ENCODE measurements around the gene GRIN2D. TPM values are rescaled to one million over a fixed set of nuclear protein-coding genes. Genes with fewer than 3 reads are reported as not detected.

GRIN2D gene
- total RNA-seq, 1 experiment from 2014 or later, result 23.0 TPM

Other genes with a start within 250 kb of the GRIN2D start
- gene LIG1, start 223.3 kb upstream of the GRIN2D start, total RNA-seq (2021), result 99.8 to 119 TPM (median 102 TPM) in 3 replicates
- 12.8 to 15.9 TPM (median 15.7 TPM) in 3 replicates for gene ZSWIM9, start 223.0 kb upstream of the GRIN2D start, total RNA-seq (2021)
- gene CARD8, start 137.8 kb upstream of the GRIN2D start, total RNA-seq (2021), result 23.0 to 31.1 TPM (median 29.8 TPM) in 3 replicates
- gene ZNF114, start 123.6 kb upstream of the GRIN2D start, total RNA-seq (2021), result 9.8 to 12.7 TPM (median 9.8 TPM) in 3 replicates
- 8.9 to 11.1 TPM (median 10.4 TPM) in 3 replicates for gene EMP3, start 68.1 kb upstream of the GRIN2D start, total RNA-seq (2021)
- gene TMEM143, start 29.7 kb upstream of the GRIN2D start, total RNA-seq (2021), result 20.2 to 29.6 TPM (median 27.0 TPM) in 3 replicates
- gene SYNGR4, start 29.3 kb upstream of the GRIN2D start, total RNA-seq (2021), result not detected in 3 replicates
- gene KDELR1, start 2.1 kb upstream of the GRIN2D start, total RNA-seq (2021), result 207 to 226 TPM (median 223 TPM) in 3 replicates
- gene GRWD1, start 52.3 kb downstream of the GRIN2D start, total RNA-seq (2021), result 59.8 to 67.2 TPM (median 61.6 TPM) in 3 replicates
- gene KCNJ14, start 61.9 kb downstream of the GRIN2D start, total RNA-seq (2021), result 1.1 to 1.4 TPM (median 1.1 TPM) in 3 replicates
- gene CYTH2, start 75.7 kb downstream of the GRIN2D start, total RNA-seq (2021), result 70.4 to 72.6 TPM (median 71.9 TPM) in 3 replicates
- gene LMTK3, start 118.2 kb downstream of the GRIN2D start, total RNA-seq (2021), result 15.9 to 19.4 TPM (median 19.1 TPM) in 3 replicates
- gene SULT2B1, start 158.5 kb downstream of the GRIN2D start, total RNA-seq (2021), result 0.96 to 2.1 TPM (median 1.3 TPM) in 3 replicates
- not detected in 3 replicates for gene SPACA4, start 213.1 kb downstream of the GRIN2D start, total RNA-seq (2021)
- 6.6 to 8.8 TPM (median 6.8 TPM) in 3 replicates for gene FAM83E, start 221.4 kb downstream of the GRIN2D start, total RNA-seq (2021)
- gene RPL18, start 225.5 kb downstream of the GRIN2D start, total RNA-seq (2021), result 1,712 to 1,987 TPM (median 1,909 TPM) in 3 replicates
- 46.7 to 64.6 TPM (median 48.4 TPM) in 3 replicates for gene SPHK2, start 225.8 kb downstream of the GRIN2D start, total RNA-seq (2021)
- 10.5 to 12.0 TPM (median 11.4 TPM) in 3 replicates for gene DBP, start 243.7 kb downstream of the GRIN2D start, total RNA-seq (2021)